KG1 (cell line): ENCODE measurements around the gene GNAQ.
A peak's percentile ranks its signal among the peaks of the same experiment; 100 is the strongest.
"Not testable (repeated sequence)": the region's sequence is repeated elsewhere in the genome, so short reads cannot be mapped to it uniquely, and the experiment has no call there.

ENCODE experiments used
- DNase-seq: peaks from one replicate; lab custom pipeline; 2025; lab: John Stamatoyannopoulos, UW

Gene GNAQ

GRCh38 chr9:78031444-78031892 lies at the start of gene GNAQ:
Gene GNAQ, minus strand, starts transcription at chr9:78031811. Its CDS starts 576 bp downstream, at chr9:78031235.
- DNase-seq = no peak

GRCh38 chr9:78074385-78075291 lies 43.0 kb upstream of the GNAQ start:
- DNase-seq = no peak

- no peak for DNase-seq
These were observed 42.1 kb upstream of the GNAQ start for GRCh38 chr9:78073722-78074121.

- DNase-seq = no peak
These were observed 41.1 kb upstream of the GNAQ start for GRCh38 chr9:78072586-78073199.

GRCh38 chr9:78070521-78070920 lies 38.9 kb upstream of the GNAQ start:
- DNase-seq = no peak

- no peak for DNase-seq
These were observed 32.5 kb upstream of the GNAQ start for GRCh38 chr9:78064075-78064474.

GRCh38 chr9:78062710-78063109 lies 31.1 kb upstream of the GNAQ start:
- no peak for DNase-seq

GRCh38 chr9:78054218-78054617 lies 22.6 kb upstream of the GNAQ start:
- DNase-seq = not testable (repeated sequence)

- no peak for DNase-seq
These were observed 22.0 kb upstream of the GNAQ start for GRCh38 chr9:78053627-78054026.

GRCh38 chr9:78050421-78050820 lies 18.8 kb upstream of the GNAQ start:
- DNase-seq = no peak

GRCh38 chr9:78049484-78049883 lies 17.9 kb upstream of the GNAQ start:
- DNase-seq = no peak

- DNase-seq = no peak
These were observed 15.5 kb upstream of the GNAQ start for GRCh38 chr9:78047106-78047505.

GRCh38 chr9:78046112-78046511 lies 14.5 kb upstream of the GNAQ start:
- DNase-seq = no peak

GRCh38 chr9:78044886-78045285 lies 13.3 kb upstream of the GNAQ start:
- no peak for DNase-seq

GRCh38 chr9:78044189-78044588 lies 12.6 kb upstream of the GNAQ start:
- DNase-seq = no peak

- no peak for DNase-seq
These were observed 10.4 kb upstream of the GNAQ start for GRCh38 chr9:78041971-78042370.

GRCh38 chr9:78040726-78041125 lies 9.1 kb upstream of the GNAQ start:
- no peak for DNase-seq

GRCh38 chr9:78038620-78039300 lies 7.1 kb upstream of the GNAQ start:
- no peak for DNase-seq

- DNase-seq = peak; percentile 68
These were observed 3.9 kb upstream of the GNAQ start for GRCh38 chr9:78035383-78035993.

- DNase-seq = no peak
These were observed 2.3 kb upstream of the GNAQ start for GRCh38 chr9:78033870-78034269.

- peak; percentile 49 for DNase-seq
These were observed 1.3 kb upstream of the GNAQ start for GRCh38 chr9:78032730-78033457.
